ENCODE results near the gene NT5DC1.
A peak's percentile ranks its signal among the peaks of the same experiment; 100 is the strongest.
"Not testable (repeated sequence)": the region's sequence is repeated elsewhere in the genome, so short reads cannot be mapped to it uniquely, and the experiment has no call there.

The NT5DC1 gene

GRCh38 chr6:116279232-116280160 lies 178.8 kb downstream of the NT5DC1 start, which contains the start of gene TSPYL1:
TSPYL1 (minus strand) TSS chr6:116279930; CDS start chr6:116279830, 100 bp downstream.
- DNase-seq (ENCODE audit: low read depth): peak; percentile 90

GRCh38 chr6:116280161-116280932 lies 179.7 kb downstream of the NT5DC1 start:
- DNase-seq (ENCODE audit: low read depth): no peak

- DNase-seq (ENCODE audit: low read depth): no peak
Measured at GRCh38 chr6:116280933-116281316, 180.3 kb downstream of the NT5DC1 start.

GRCh38 chr6:116282698-116283097 lies 182.0 kb downstream of the NT5DC1 start:
- no peak for DNase-seq (ENCODE audit: low read depth)

- DNase-seq (ENCODE audit: low read depth): no peak
Measured at GRCh38 chr6:116283191-116283590, 182.5 kb downstream of the NT5DC1 start.

- DNase-seq (ENCODE audit: low read depth): not testable (repeated sequence)
Measured at GRCh38 chr6:116284984-116285383, 184.3 kb downstream of the NT5DC1 start.

- DNase-seq (ENCODE audit: low read depth): no peak
Measured at GRCh38 chr6:116286773-116287358, 186.2 kb downstream of the NT5DC1 start.

- DNase-seq (ENCODE audit: low read depth): peak; percentile 32
Measured at GRCh38 chr6:116287689-116288282, 187.1 kb downstream of the NT5DC1 start.

GRCh38 chr6:116289876-116290275 lies 189.2 kb downstream of the NT5DC1 start:
- DNase-seq (ENCODE audit: low read depth): no peak

GRCh38 chr6:116290799-116291198 lies 190.1 kb downstream of the NT5DC1 start:
- DNase-seq (ENCODE audit: low read depth): no peak

GRCh38 chr6:116291701-116292396 lies 191.2 kb downstream of the NT5DC1 start:
- no peak for DNase-seq (ENCODE audit: low read depth)

- DNase-seq (ENCODE audit: low read depth): no peak
Measured at GRCh38 chr6:116292553-116292952, 191.9 kb downstream of the NT5DC1 start.

- no peak for DNase-seq (ENCODE audit: low read depth)
Measured at GRCh38 chr6:116298273-116298672, 197.6 kb downstream of the NT5DC1 start.

- no peak for DNase-seq (ENCODE audit: low read depth)
Measured at GRCh38 chr6:116298973-116299372, 198.3 kb downstream of the NT5DC1 start.

Data from non-pigmented ciliary epithelial cell (primary cell).